Measurements from ENCODE around the gene RASSF5.

DNA sequence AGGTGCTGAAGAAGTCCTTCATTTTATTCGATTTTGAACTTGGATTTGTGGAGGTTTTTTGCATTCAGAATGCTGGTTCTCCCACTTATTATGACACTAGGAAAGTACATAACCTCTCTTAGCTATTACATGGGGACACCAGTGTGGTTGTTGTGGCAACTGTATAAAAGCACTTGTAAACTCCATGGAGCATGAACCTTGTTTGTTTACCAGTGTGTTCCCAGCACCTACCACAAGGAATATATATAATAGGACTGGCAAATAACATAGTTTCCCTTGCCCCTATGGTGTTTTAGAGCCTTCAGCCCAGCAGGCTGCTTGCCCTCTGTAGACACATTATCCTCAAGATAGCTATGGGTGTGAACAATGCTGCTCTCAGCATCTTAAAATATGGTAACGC lies 43.1 kb downstream of the RASSF5 start:
- TF ChIP-seq ZNF217 (CRISPR knock-in tag; IDR thresholded peaks at IDR 0.05) (no peak), EZH2 (IDR thresholded peaks at IDR 0.05; ENCODE audit: borderline replicate concordance, low read depth, low read length) (no peak), ZNF277 (CRISPR knock-in tag; IDR thresholded peaks at IDR 0.05; ENCODE audit: borderline replicate concordance) (no peak), U2AF2 (optimal IDR thresholded peaks at IDR 0.05; ENCODE audit: low read depth, low read length) (no peak)

All from K562 (cell line).